Adrenal gland (tissue), 12 donors: Measurements from ENCODE around the gene POTEC. TPM values are rescaled to one million over a fixed set of nuclear protein-coding genes. Genes with fewer than 3 reads are reported as not detected.

ENCODE experiments used
- polyA plus RNA-seq, 3 donors: library from polyadenylated mRNA; stranded (reverse); fragments of 200-250 nt in 2 of 3; fragments of 350-450 nt in 1 of 3; fragmentation: Illumina TruSeq in 1 of 3; extraction: RNeasy Lipid Tissue Mini Kit (QIAGEN cat#74804) in 1 of 3; gene quantifications; one replicate each; pipeline ENCODE4 v1.2.3, GENCODE V29; 2013 to 2014
- small RNA-seq, 2 donors: library from RNA; depleted of rRNA; stranded (forward); fragments of <200 nt; gene quantifications; one replicate each; pipeline ENCODE3, GENCODE V24; 2016
- total RNA-seq, 9 donors: library from RNA; depleted of rRNA in 4 of 9; stranded (reverse); fragments of >200 nt in 4 of 9; fragments of 120-200 nt in 1 of 9; fragmentation: NEBNext Ultra II Directional in 1 of 9; extraction: Animal tissue kit (Norgen Biotek cat#: 25700) in 1 of 9; gene quantifications; one replicate each; pipeline versions ENCODE4 v1.1.0 to v1.2.4, GENCODE V29; 2013 to 2023
- donor health status: healthy with polysubstance abuse.
- donor health status: Bipolar disorder and iron deficiency.
- donor health status: DM: yes; HTN: yes; CAD: no.
- donor health status: DM: no; HTN: no; CAD: no.
- donor health status: DM: no; HTN: no; CAD: no.
- donor health status: DM: yes; HTN: yes; CAD: no.

POTEC gene
- total and polyA plus RNA-seq, 12 donors: 0.55 TPM; not detected in 11

Small RNA genes within 50 kb of the gene (small RNA-seq; reads per million reads assigned to genes)
- 0 reads per million in 2 donors for gene RNU6-1021P

Other genes starting within 250 kb of the POTEC start
- 1 to 10 TPM in 2 of 9 donors, under 1 TPM in 3, not detected in 4; 0.04 to 9.7 (median 0.71) TPM for gene ANKRD30B, start 204.6 kb upstream of the POTEC start, total RNA-seq
- gene ANKRD30B, start 204.6 kb upstream of the POTEC start, polyA plus RNA-seq: under 1 TPM; 0.16 to 0.64 (median 0.57) TPM